GM12878 (cell line): ENCODE results near the gene SIMC1. TPM values are rescaled to one million over a fixed set of nuclear protein-coding genes. Genes with fewer than 3 reads are reported as not detected.
"Not testable (repeated sequence)": the region's sequence is repeated elsewhere in the genome, so short reads cannot be mapped to it uniquely, and the experiment has no call there.

Source experiments
- ATAC-seq: fragments of 200-7000 bp; cut with Tn5 transposase; 3 replicates; pipeline ENCODE4 v1.9.1; 2020; ENCODE audit warnings: mild to moderate bottlenecking, moderate library complexity
- BruUV-seq: library from RNA; stranded (reverse); fragments of 400-500 nt; replicated peaks from 2 replicates; lab custom pipeline; 2021; lab: Mats Ljungman, UMichigan
- CTCF ChIA-PET: fragments of 300-600 bp; sonication (Branson Sonifier 250); formaldehyde crosslinking; extraction: SDS; loops from one replicate; lab custom pipeline; 2021; ENCODE audit warnings: inconsistent platforms; lab: Yijun Ruan, JAX
- POLR2A ChIA-PET: fragments of 350-600 bp; formaldehyde crosslinking; extraction: SDS; loops from one replicate; lab custom pipeline; 2021; ENCODE audit warnings: inconsistent platforms; lab: Charles Lee
- RAD21 ChIA-PET: fragments of 300-600 bp; sonication (Branson Sonifier 250); formaldehyde crosslinking; loops from one replicate; lab custom pipeline; 2023; ENCODE audit warnings: antibody characterized with exemption; ENCODE audit not compliant: unreplicated experiment; lab: Charles Lee
- SMC1A ChIA-PET: fragments of 300-600 bp; sonication (Branson Sonifier 250); formaldehyde crosslinking; loops from one replicate; lab custom pipeline; 2023; ENCODE audit not compliant: unreplicated experiment, uncharacterized antibody; lab: Charles Lee
- DNase-seq: peaks from one replicate; pipeline ENCODE4 v3.0.0-alpha.2; 2011; ENCODE audit warnings: low read depth, low spot score
- FAIRE-seq: peaks from 3 replicates; lab custom pipeline; 2011; peaks lifted over from hg19 to GRCh38; lab: Jason Lieb, UNC
- H2AFZ ChIP-seq: 2 replicates; pipeline ENCODE4 v1.6.0; 2011; ENCODE audit warnings: low read depth, low read length, control low read depth; ENCODE audit not compliant: control insufficient read depth
- H3K27ac ChIP-seq: 2 replicates; pipeline ENCODE4 v1.5.1; 2011; ENCODE audit warnings: control low read depth; ENCODE audit not compliant: control insufficient read depth, insufficient read depth
- H3K27me3 ChIP-seq, 2 experiments: replicated peaks in 1 of 2; 2 replicates each; pipeline versions ENCODE4 v1.6.0 to v1.6.1; 2011; ENCODE audit warnings: low read length in 1 of 2; ENCODE audit not compliant: control insufficient read depth in 2 of 2, insufficient read depth in 2 of 2
- H3K36me3 ChIP-seq, 2 experiments: 2 replicates each; pipeline ENCODE4 v1.5.1; 2011; ENCODE audit warnings: low read length in 1 of 2; ENCODE audit not compliant: control insufficient read depth in 2 of 2, insufficient read depth in 2 of 2
- H3K4me1 ChIP-seq: 2 replicates; pipeline ENCODE4 v1.6.1; 2011; ENCODE audit warnings: mild to moderate bottlenecking, low read length, moderate library complexity, mixed read lengths; ENCODE audit not compliant: control insufficient read depth, insufficient read depth
- H3K4me2 ChIP-seq: 2 replicates; pipeline ENCODE4 v1.6.0; 2011; ENCODE audit warnings: control low read depth; ENCODE audit not compliant: control insufficient read depth, insufficient read depth
- H3K4me3 ChIP-seq: fragments of 200-600 bp; sonication (generic); 2 replicates; pipeline ENCODE4 v1.5.1; 2016
- H3K79me2 ChIP-seq: 2 replicates; pipeline ENCODE4 v1.6.0; 2011; ENCODE audit warnings: low read length; ENCODE audit not compliant: control insufficient read depth, insufficient read depth
- H3K9ac ChIP-seq: 2 replicates; pipeline ENCODE4 v1.8.0; 2011; ENCODE audit warnings: low read length, control low read depth, mixed read lengths; ENCODE audit not compliant: control insufficient read depth, insufficient read depth
- H3K9me3 ChIP-seq: replicated peaks from 3 replicates; pipeline ENCODE4 v1.5.1; 2011; ENCODE audit warnings: mild to moderate bottlenecking, low read length; ENCODE audit not compliant: control insufficient read depth, insufficient read depth
- H4K20me1 ChIP-seq: 2 replicates; pipeline ENCODE4 v1.6.0; 2011; ENCODE audit not compliant: control insufficient read depth, insufficient read depth
- ASH2L ChIP-seq: fragments of 300-600, 200-600 bp; sonication (generic); IDR thresholded peaks from 2 replicates; pipeline ENCODE4 v1.6.1; 2017; ENCODE audit warnings: low read depth, mild to moderate bottlenecking, borderline replicate concordance
- ATF7 ChIP-seq: fragments of 450-650 bp; IDR thresholded peaks from 2 replicates; pipeline ENCODE4 v1.6.1; 2016; ENCODE audit warnings: low read depth, mild to moderate bottlenecking
- CBFB ChIP-seq: IDR thresholded peaks from 2 replicates; pipeline ENCODE4 v1.6.1; 2016; ENCODE audit warnings: antibody characterized with exemption, low read depth
- CHD4 ChIP-seq: fragments of 200-600 bp; sonication (generic); IDR thresholded peaks from 2 replicates; pipeline ENCODE4 v1.6.1; 2016; ENCODE audit warnings: mild to moderate bottlenecking
- CREB1 ChIP-seq: IDR thresholded peaks from 2 replicates; pipeline ENCODE4 v1.6.1; 2012; ENCODE audit warnings: low read depth, mild to moderate bottlenecking, inconsistent platforms
- E4F1 ChIP-seq: fragments of 450-650 bp; IDR thresholded peaks from 2 replicates; pipeline ENCODE4 v1.6.1; 2018; ENCODE audit warnings: borderline replicate concordance, mild to moderate bottlenecking; ENCODE audit not compliant: partially characterized antibody
- EED ChIP-seq: sonication (generic); IDR thresholded peaks from 2 replicates; pipeline ENCODE4 v1.6.1; 2016; ENCODE audit warnings: antibody characterized with exemption, low read depth
- ELK1 ChIP-seq: IDR thresholded peaks from 2 replicates; pipeline ENCODE4 v1.6.1; 2012; ENCODE audit warnings: low read depth, low read length, improper control_type of control experiment
- ESRRA ChIP-seq: IDR thresholded peaks from 2 replicates; pipeline ENCODE4 v1.6.1; 2012; ENCODE audit warnings: mild to moderate bottlenecking, low read length, improper control_type of control experiment
- GABPA ChIP-seq: IDR thresholded peaks from 2 replicates; pipeline ENCODE4 v1.6.1; 2014; ENCODE audit warnings: antibody characterized with exemption, low read depth, mild to moderate bottlenecking, inconsistent platforms
- KDM1A ChIP-seq: fragments of 200-600 bp; sonication (generic); IDR thresholded peaks from 2 replicates; pipeline ENCODE4 v1.6.1; 2016; ENCODE audit warnings: borderline replicate concordance
- MEF2A ChIP-seq: IDR thresholded peaks from 2 replicates; pipeline ENCODE4 v1.6.1; 2011; ENCODE audit warnings: low read depth, mild to moderate bottlenecking, low read length, moderate library complexity; ENCODE audit not compliant: insufficient read depth
- STAT1 ChIP-seq: fragments of 450-650 bp; conservative IDR thresholded peaks from 2 replicates; pipeline ENCODE4 v1.6.1; 2014; ENCODE audit warnings: antibody characterized with exemption, mild to moderate bottlenecking
- TAF1 ChIP-seq: IDR thresholded peaks from 2 replicates; pipeline ENCODE4 v1.6.1; 2011; ENCODE audit warnings: mild to moderate bottlenecking, low read depth, low read length, borderline replicate concordance
- TCF3 ChIP-seq: IDR thresholded peaks from 2 replicates; pipeline ENCODE4 v1.6.1; 2012; ENCODE audit warnings: low read depth, mild to moderate bottlenecking, low read length, borderline replicate concordance; ENCODE audit not compliant: insufficient read depth
- WGBS: methylation state at CpG from one replicate; pipeline ENCODE4 v1.1.6; 2016; ENCODE audit warnings: low lambda C conversion rate; ENCODE audit not compliant: insufficient replicate concordance, insufficient coverage; ENCODE audit errors: missing lambda C conversion rate; 5-methylcytosine and 5-hydroxymethylcytosine counted together
- in situ Hi-C: fragments of 300-500 bp; cut with MboI; formaldehyde crosslinking; loops from 9 replicates; pipeline ENCODE4 v1.14.3; 2018; ENCODE audit warnings: mixed read lengths
- intact Hi-C: fragments of 100-400 bp; cut with micrococcal nuclease; formaldehyde crosslinking; loops from one replicate; pipeline ENCODE4 v1.14.2; 2022; ENCODE audit not compliant: unreplicated experiment
- polyA plus RNA-seq, 11 experiments: library from polyadenylated mRNA; depleted of rRNA in 4 of 11; unstranded in 6 of 11; stranded (reverse) in 5 of 11; fragments of >200 nt; fragmentation: Nextera tagmentation in 4 of 11; fragmentation: Illumina TruSeq in 1 of 11; extraction: Ambion mirVana in 4 of 11; extraction: Trizol in 1 of 11; gene quantifications; 1 replicate in 1 of 11; 2 replicates in 10 of 11; pipeline versions ENCODE4 v1.2.1 to v1.2.3, GENCODE V29; 2011 to 2016; ENCODE audit warnings: inconsistent platforms in 2 of 11, missing spikeins in 2 of 11, low read depth in 1 of 11
- total RNA-seq, 4 experiments: library from RNA; depleted of rRNA in 3 of 4; stranded (reverse); fragments of >200 nt in 3 of 4; fragmentation: Illumina TruSeq in 1 of 4; extraction: Trizol in 1 of 4; gene quantifications; 2 replicates each; pipeline versions ENCODE4 v1.2.1 to v1.2.3, GENCODE V29; 2013 to 2021

SIMC1 gene
- total and polyA plus RNA-seq, 10 of the 15 experiments (the other 5 are each of a cell fraction or from before 2014, with no cell fraction given) = 3.0 to 16.5 (median 10.4) TPM

GRCh38 chr5:176199803-176200399 lies 38.3 kb upstream of the SIMC1 start:
- H3K9ac ChIP-seq, H3K27me3 ChIP-seq, H3K4me1 ChIP-seq, ATAC-seq, CTCF ChIA-PET, H3K36me3 ChIP-seq, BruUV-seq, SMC1A ChIA-PET, H3K4me2 ChIP-seq, POLR2A ChIA-PET, intact Hi-C loops, H3K27ac ChIP-seq, FAIRE-seq, H3K9me3 ChIP-seq, H3K4me3 ChIP-seq, H2AFZ ChIP-seq, H3K79me2 ChIP-seq, H4K20me1 ChIP-seq, DNase-seq, RAD21 ChIA-PET: not testable (repeated sequence)
- in situ Hi-C loops = loop anchor here (5.0 kb wide), 1 partner anchor 1737 kb away; no protein-coding TSS in a partner anchor
- WGBS = 7% methylated on average over 6 of the region's 9 CpGs

- Histone ChIP-seq H3K79me2 (no peaks in the 10 kb centered on the region), H4K20me1 (no peaks in the 10 kb centered on the region), H2AFZ (no peak overlapping the region), H3K4me2 (no peak overlapping the region), H3K27me3 (peaks cover 0 to 2% of the 10 kb centered on the region in 2 experiments; a peak in 2 of 4 replicates), H3K27ac (no peak overlapping the region), H3K36me3 (no peaks in the 10 kb centered on the region), H3K4me1 (no peaks in the 10 kb centered on the region), H3K4me3 (no peak overlapping the region), H3K9ac (no peak overlapping the region), H3K9me3 (no peaks in the 10 kb centered on the region)
- DNase-seq = no peak
- no peak for ATAC-seq
- FAIRE-seq = no peak
- in situ Hi-C loops (loop anchor here (5.0 kb wide), 1 partner anchor 1735 kb away; no protein-coding TSS in a partner anchor), intact Hi-C loops (no loop called here)
- ChIA-PET SMC1A (no interaction called here), RAD21 (no interaction called here), CTCF (no interaction called here), POLR2A (no interaction called here)
- no TSS peak for BruUV-seq
- 69% methylated on average over 8 of the region's 8 CpGs for WGBS
- TF ChIP-seq STAT1 = no peak
- TF ChIP-seq TAF1 = no peak
- TF ChIP-seq TCF3 = no peak
- no peak for TF ChIP-seq ELK1
- TF ChIP-seq CBFB = no peak
- TF ChIP-seq E4F1 = no peak
- TF ChIP-seq CHD4 = no peak
- no peak for TF ChIP-seq ATF7
- TF ChIP-seq CREB1 = no peak
- no peak for TF ChIP-seq EED
- no peak for TF ChIP-seq KDM1A
- TF ChIP-seq GABPA = no peak
- TF ChIP-seq MEF2A = no peak
- no peak for TF ChIP-seq ASH2L
- TF ChIP-seq ESRRA = no peak
Measured at GRCh38 chr5:176201811-176202210, 36.4 kb upstream of the SIMC1 start.
